ENCODE data around the gene CPT1B. TPM values are rescaled to one million over a fixed set of nuclear protein-coding genes. Genes with fewer than 3 reads are reported as not detected.
"Not testable (repeated sequence)": the region's sequence is repeated elsewhere in the genome, so short reads cannot be mapped to it uniquely, and the experiment has no call there.

Gene CPT1B
- total and polyA plus RNA-seq, 2 of the 4 experiments (the other 2 are of a cell fraction), result 0.36 to 1.8 TPM

DNA sequence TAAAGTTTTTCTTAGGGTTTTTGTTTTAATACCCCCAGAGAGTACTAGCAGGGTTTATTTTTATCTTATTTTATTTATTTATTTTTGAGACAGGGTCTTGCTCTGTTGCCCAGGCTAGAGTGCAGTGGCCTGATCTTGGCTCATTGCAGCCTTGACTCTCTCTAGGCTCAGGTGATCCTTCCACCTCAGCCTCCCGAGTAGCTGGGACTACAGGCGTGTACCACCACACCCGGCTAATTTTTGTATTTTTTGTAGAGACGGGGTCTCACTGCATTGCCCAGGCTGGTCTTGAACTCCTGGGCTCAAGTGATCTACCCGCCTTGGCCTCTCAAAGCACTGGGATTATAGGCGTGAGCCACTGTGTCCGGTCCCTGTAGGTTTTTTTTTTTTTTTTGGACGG is 58.0 kb downstream of the CPT1B start:
- intact Hi-C loops (cut with micrococcal nuclease); in situ Hi-C loops (cut with MboI; ENCODE audit: low sequenced_read_pairs); H3K27ac ChIP-seq (ENCODE audit: insufficient read depth, low read length); H3K18ac ChIP-seq (ENCODE audit: low read depth, low read length); H2BK15ac ChIP-seq (ENCODE audit: low read depth, low read length); DNase-seq; H2AFZ ChIP-seq (replicated peaks; ENCODE audit: low read length, poor library complexity); H3K9me3 ChIP-seq (ENCODE audit: control insufficient read depth, insufficient read depth, low read length); ATAC-seq (ENCODE audit: low read depth); dilution Hi-C loops (cut with HindIII; ENCODE audit: low sequenced_read_pairs, unreplicated experiment); H4K8ac ChIP-seq (ENCODE audit: low read depth in 2 of 2, low read length in 2 of 2); H4K5ac ChIP-seq (ENCODE audit: low read depth, low read length); H2AK9ac ChIP-seq (replicated peaks; ENCODE audit: low read depth, low read length, poor library complexity); H3K27me3 ChIP-seq (ENCODE audit: control insufficient read depth, insufficient read depth, low read length); H2AK5ac ChIP-seq (ENCODE audit: low read depth, low read length); H2BK20ac ChIP-seq (ENCODE audit: low read depth, low read length); BruUV-seq (replicated peaks); H3K23ac ChIP-seq (ENCODE audit: low read depth, low read length); H3K4me2 ChIP-seq (ENCODE audit: low read depth, low read length); H3K56ac ChIP-seq (ENCODE audit: extremely low read depth, insufficient read depth, low read length); H3K9me1 ChIP-seq (ENCODE audit: insufficient read depth, low read length); H3K9ac ChIP-seq (ENCODE audit: low read depth, low read length); H2BK5ac ChIP-seq (ENCODE audit: low read depth, low read length, poor library complexity, severe bottlenecking); H2BK120ac ChIP-seq (ENCODE audit: low read depth, low read length); POLR2A ChIA-PET (ENCODE audit: unreplicated experiment); H4K91ac ChIP-seq (ENCODE audit: insufficient read depth, low read depth, low read length); H3K4me1 ChIP-seq (ENCODE audit: control insufficient read depth, insufficient read depth, low read length); H3K4me3 ChIP-seq (ENCODE audit: insufficient read depth, low read depth, low read length); H3K4ac ChIP-seq (ENCODE audit: low read depth, low read length); H3K14ac ChIP-seq (replicated peaks; ENCODE audit: low read depth, low read length); CTCF ChIA-PET: not testable (repeated sequence)
- WGBS, 2 experiments (ENCODE audit: extremely low coverage in 2 of 2, insufficient read length in 1 of 2), result 97% methylated on average over 7 of the region's 8 CpGs; no CpG with 5 or more reads in 1 of the 2 experiments
- Histone ChIP-seq H3K36me3 (ENCODE audit: control insufficient read depth, insufficient read depth, low read length) (peaks cover 48% of the 10 kb centered on the region), H3K79me1 (ENCODE audit: low read depth in 1 of 2, low read length in 2 of 2) (peaks cover 16 to 49% of the 10 kb centered on the region in 2 experiments), H4K20me1 (ENCODE audit: insufficient read depth, low read length) (peaks cover 19% of the 10 kb centered on the region)

Measured in IMR-90 (cell line).